ENCODE measurements around the gene LRP2BP.
"Not testable (repeated sequence)": the region's sequence is repeated elsewhere in the genome, so short reads cannot be mapped to it uniquely, and the experiment has no call there.

LRP2BP gene

GRCh38 chr4:185361872-185362271, 33.9 kb downstream of the LRP2BP start:
- DNase-seq (ENCODE audit: low spot score) = no peak

GRCh38 chr4:185359767-185360446, 35.8 kb downstream of the LRP2BP start:
- no peak for DNase-seq (ENCODE audit: low spot score)

- DNase-seq (ENCODE audit: low spot score) = no peak
Measured at GRCh38 chr4:185358959-185359358, 36.8 kb downstream of the LRP2BP start.

- DNase-seq (ENCODE audit: low spot score) = no peak
Measured at GRCh38 chr4:185358514-185358913, 37.2 kb downstream of the LRP2BP start.

- no peak for DNase-seq (ENCODE audit: low spot score)
Measured at GRCh38 chr4:185357733-185358440, 37.8 kb downstream of the LRP2BP start.

- no peak for DNase-seq (ENCODE audit: low spot score)
Measured at GRCh38 chr4:185357211-185357610, 38.5 kb downstream of the LRP2BP start.

GRCh38 chr4:185352741-185353140, 43.0 kb downstream of the LRP2BP start:
- no peak for DNase-seq (ENCODE audit: low spot score)

- DNase-seq (ENCODE audit: low spot score) = no peak
Measured at GRCh38 chr4:185352202-185352601, 43.5 kb downstream of the LRP2BP start.

- no peak for DNase-seq (ENCODE audit: low spot score)
Measured at GRCh38 chr4:185351691-185352090, 44.0 kb downstream of the LRP2BP start.

- DNase-seq (ENCODE audit: low spot score) = no peak
Measured at GRCh38 chr4:185346975-185347601, 48.6 kb downstream of the LRP2BP start.

- DNase-seq (ENCODE audit: low spot score) = peak; percentile 65
Measured at GRCh38 chr4:185344743-185345538, 50.8 kb downstream of the LRP2BP start.

GRCh38 chr4:185343726-185344581, 51.8 kb downstream of the LRP2BP start:
- peak; percentile 53 for DNase-seq (ENCODE audit: low spot score)

GRCh38 chr4:185341841-185342240, 53.9 kb downstream of the LRP2BP start:
- DNase-seq (ENCODE audit: low spot score) = peak; percentile 67

- DNase-seq (ENCODE audit: low spot score) = peak; percentile 12
Measured at GRCh38 chr4:185341377-185341776, 54.3 kb downstream of the LRP2BP start.

GRCh38 chr4:185339941-185340340, 55.8 kb downstream of the LRP2BP start:
- peak; percentile 10 for DNase-seq (ENCODE audit: low spot score)

GRCh38 chr4:185335579-185335978, 60.1 kb downstream of the LRP2BP start:
- no peak for DNase-seq (ENCODE audit: low spot score)

- DNase-seq (ENCODE audit: low spot score) = no peak
Measured at GRCh38 chr4:185334326-185334725, 61.4 kb downstream of the LRP2BP start.

GRCh38 chr4:185332575-185333464, 62.9 kb downstream of the LRP2BP start:
- peak; percentile 60 for DNase-seq (ENCODE audit: low spot score)

- DNase-seq (ENCODE audit: low spot score) = not testable (repeated sequence)
Measured at GRCh38 chr4:185329879-185330510, 65.7 kb downstream of the LRP2BP start.

- no peak for DNase-seq (ENCODE audit: low spot score)
Measured at GRCh38 chr4:185328586-185328985, 67.1 kb downstream of the LRP2BP start.

All from activated CD4-positive, alpha-beta T cell treated with anti-CD3 and anti-CD28 coated beads, Interleukin-2, Interleukin-4, amounts not matched to agents 100 ng/mL and 50 ng/mL, durations not matched to agents 16 hours and 8 hours (primary cell).